ENCODE data around the gene KRT6C. TPM values are rescaled to one million over a fixed set of nuclear protein-coding genes. Genes with fewer than 3 reads are reported as not detected.

KRT6C gene
- total RNA-seq, 1 donor: not detected

Other genes starting within 250 kb of the KRT6C start
- 3.8 TPM for gene KRT7, start 240.6 kb downstream of the KRT6C start, total RNA-seq
- gene KRT86, start 199.2 kb downstream of the KRT6C start, total RNA-seq: under 0.01 TPM
- gene KRT81, start 182.3 kb downstream of the KRT6C start, total RNA-seq: 2.7 TPM
- gene KRT83, start 152.4 kb downstream of the KRT6C start, total RNA-seq: not detected
- gene KRT85, start 106.3 kb downstream of the KRT6C start, total RNA-seq: not detected
- gene KRT84, start 88.2 kb downstream of the KRT6C start, total RNA-seq: not detected
- gene KRT82, start 67.5 kb downstream of the KRT6C start, total RNA-seq: not detected
- not detected for gene KRT75, start 39.4 kb downstream of the KRT6C start, total RNA-seq
- not detected for gene KRT6B, start 21.7 kb downstream of the KRT6C start, total RNA-seq
- not detected for gene KRT6A, start 19.5 kb upstream of the KRT6C start, total RNA-seq
- gene KRT5, start 46.6 kb upstream of the KRT6C start, total RNA-seq: not detected
- gene KRT71, start 79.3 kb upstream of the KRT6C start, total RNA-seq: not detected
- gene KRT74, start 100.0 kb upstream of the KRT6C start, total RNA-seq: not detected
- under 0.01 TPM for gene KRT72, start 127.7 kb upstream of the KRT6C start, total RNA-seq
- 0.27 TPM for gene KRT73, start 144.8 kb upstream of the KRT6C start, total RNA-seq
- gene KRT2, start 178.4 kb upstream of the KRT6C start, total RNA-seq: not detected
- gene KRT1, start 206.6 kb upstream of the KRT6C start, total RNA-seq: 1.1 TPM
- not detected for gene KRT77, start 229.7 kb upstream of the KRT6C start, total RNA-seq

All from hematopoietic multipotent progenitor cell (in vitro differentiated cells).